ENCODE results near the gene FADS1.

The FADS1 gene

GRCh38 chr11:61760946-61761345 is 55.9 kb downstream of the FADS1 start:
- H3K9me3 ChIP-seq, result no peaks in the 10 kb centered on the region
- H3K36me3 ChIP-seq, result no peaks in the 10 kb centered on the region
- H3K27me3 ChIP-seq, result no peaks in the 10 kb centered on the region
- H3K4me3 ChIP-seq (ENCODE audit: low read depth, low read length), result no peak overlapping the region
- H3K4me1 ChIP-seq, result no peaks in the 10 kb centered on the region
- DNase-seq, result no peak
- TF ChIP-seq CTCF (IDR thresholded peaks at IDR 0.05; ENCODE audit: low read depth, low read length), result no peak

GRCh38 chr11:61757213-61757862 is 59.5 kb downstream of the FADS1 start:
- Histone ChIP-seq H3K4me3 (ENCODE audit: low read depth, low read length) (no peak overlapping the region), H3K9me3 (no peaks in the 10 kb centered on the region), H3K27me3 (no peaks in the 10 kb centered on the region), H3K36me3 (no peaks in the 10 kb centered on the region), H3K4me1 (no peaks in the 10 kb centered on the region)
- DNase-seq, result no peak
- TF ChIP-seq CTCF (IDR thresholded peaks at IDR 0.05; ENCODE audit: low read depth, low read length), result no peak

GRCh38 chr11:61756452-61757212 is 60.2 kb downstream of the FADS1 start:
- no peak overlapping the region for H3K4me3 ChIP-seq (ENCODE audit: low read depth, low read length)
- no peaks in the 10 kb centered on the region for H3K9me3 ChIP-seq
- no peaks in the 10 kb centered on the region for H3K36me3 ChIP-seq
- no peaks in the 10 kb centered on the region for H3K27me3 ChIP-seq
- no peak for TF ChIP-seq CTCF (IDR thresholded peaks at IDR 0.05; ENCODE audit: low read depth, low read length)
- no peak for DNase-seq
- H3K4me1 ChIP-seq, result no peaks in the 10 kb centered on the region

- DNase-seq, result no peak
- H3K36me3 ChIP-seq, result no peaks in the 10 kb centered on the region
- no peaks in the 10 kb centered on the region for H3K9me3 ChIP-seq
- no peaks in the 10 kb centered on the region for H3K27me3 ChIP-seq
- TF ChIP-seq CTCF (IDR thresholded peaks at IDR 0.05; ENCODE audit: low read depth, low read length), result no peak
- no peaks in the 10 kb centered on the region for H3K4me1 ChIP-seq
- H3K4me3 ChIP-seq (ENCODE audit: low read depth, low read length), result no peak overlapping the region
Observed at GRCh38 chr11:61756147-61756451, 60.7 kb downstream of the FADS1 start.

GRCh38 chr11:61754534-61755482 is 62.0 kb downstream of the FADS1 start:
- Histone ChIP-seq H3K4me3 (ENCODE audit: low read depth, low read length) (no peak overlapping the region), H3K9me3 (no peaks in the 10 kb centered on the region), H3K4me1 (no peaks in the 10 kb centered on the region), H3K27me3 (no peaks in the 10 kb centered on the region), H3K36me3 (no peaks in the 10 kb centered on the region)
- TF ChIP-seq CTCF (IDR thresholded peaks at IDR 0.05; ENCODE audit: low read depth, low read length), result no peak
- DNase-seq, result no peak
